Rectal smooth muscle tissue (tissue), 1 donor: ENCODE measurements around the gene C6orf132.

ENCODE experiments used
- H3K27ac ChIP-seq: one replicate; pipeline ENCODE4 v1.7.0; 2013; ENCODE audit warnings: low read depth, low read length, inconsistent platforms
- H3K27me3 ChIP-seq: one replicate; pipeline ENCODE4 v1.7.0; 2013; ENCODE audit warnings: low read length; ENCODE audit not compliant: control insufficient read depth, insufficient read depth
- H3K36me3 ChIP-seq: one replicate; pipeline ENCODE4 v1.7.0; 2013; ENCODE audit warnings: low read length; ENCODE audit not compliant: control insufficient read depth, insufficient read depth
- H3K4me1 ChIP-seq: one replicate; pipeline ENCODE4 v1.7.0; 2013; ENCODE audit warnings: low read length; ENCODE audit not compliant: control insufficient read depth, insufficient read depth
- H3K4me3 ChIP-seq: one replicate; pipeline ENCODE4 v1.7.0; 2013; ENCODE audit warnings: low read length
- H3K9ac ChIP-seq: one replicate; pipeline ENCODE4 v1.7.0; 2013; ENCODE audit warnings: low read length

C6orf132 gene, protein sequence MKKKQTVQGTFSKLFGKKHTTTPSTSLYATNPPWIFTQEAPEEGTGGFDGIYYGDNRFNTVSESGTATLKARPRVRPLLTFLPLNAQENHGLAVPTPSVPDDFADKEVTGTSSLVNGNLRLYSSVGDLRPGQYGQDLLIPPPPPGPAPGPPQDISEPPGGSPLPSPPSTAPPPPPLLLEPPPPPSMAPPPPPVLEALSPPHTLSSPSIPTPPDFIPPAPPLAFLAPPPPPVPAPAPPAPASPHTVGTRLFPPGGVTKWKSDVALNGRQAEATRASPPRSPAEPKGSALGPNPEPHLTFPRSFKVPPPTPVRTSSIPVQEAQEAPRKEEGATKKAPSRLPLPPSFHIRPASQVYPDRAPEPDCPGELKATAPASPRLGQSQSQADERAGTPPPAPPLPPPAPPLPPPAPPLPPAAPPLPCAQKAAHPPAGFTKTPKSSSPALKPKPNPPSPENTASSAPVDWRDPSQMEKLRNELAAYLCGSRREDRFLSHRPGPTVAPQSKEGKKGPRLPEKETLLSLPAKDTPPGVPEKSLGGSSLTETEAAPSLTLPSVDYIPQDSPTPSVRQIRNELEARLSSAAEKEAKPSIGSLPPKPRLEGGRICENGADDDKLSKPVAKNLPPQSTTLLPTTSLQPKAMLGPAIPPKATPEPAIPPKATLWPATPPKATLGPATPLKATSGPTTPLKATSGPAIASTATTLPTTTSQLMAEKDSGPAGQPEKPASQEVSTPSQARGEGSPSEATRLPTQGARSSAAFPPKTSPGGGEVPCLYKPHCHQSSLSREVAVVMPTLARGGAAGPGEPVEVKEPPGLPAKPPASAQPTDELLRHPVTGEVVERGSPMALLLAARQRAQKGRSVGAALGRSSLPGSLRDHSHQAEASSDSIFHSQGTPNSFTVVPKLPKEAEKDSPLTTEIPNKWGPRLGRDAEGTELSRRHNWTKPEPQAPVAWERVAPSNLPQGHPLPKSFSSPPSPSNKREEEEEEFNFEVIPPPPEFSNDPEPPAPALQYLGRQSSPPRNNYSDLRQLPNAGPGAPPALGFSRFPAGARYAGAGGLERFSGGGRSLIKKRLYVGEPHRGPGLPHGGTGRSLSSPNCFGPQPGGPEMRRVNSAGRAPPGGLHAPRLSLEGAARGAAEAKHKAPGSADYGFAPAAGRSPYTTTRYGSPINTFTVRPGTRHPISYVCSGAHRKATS

GRCh38 chr6:42142118-42142835, at the start of gene C6orf132:
Gene C6orf132 (minus strand): TSS chr6:42142620. CDS start chr6:42142444, 176 bp downstream.
- Histone ChIP-seq H3K36me3 (no peaks in the 10 kb centered on the region), H3K27me3 (peaks cover 14% of the 10 kb centered on the region), H3K9ac (peak within 1 kb of the TSS; percentile 76), H3K27ac (no peak within 1 kb of the TSS), H3K4me1 (no peaks in the 10 kb centered on the region), H3K4me3 (peak within 1 kb of the TSS; percentile 72)

DNA sequence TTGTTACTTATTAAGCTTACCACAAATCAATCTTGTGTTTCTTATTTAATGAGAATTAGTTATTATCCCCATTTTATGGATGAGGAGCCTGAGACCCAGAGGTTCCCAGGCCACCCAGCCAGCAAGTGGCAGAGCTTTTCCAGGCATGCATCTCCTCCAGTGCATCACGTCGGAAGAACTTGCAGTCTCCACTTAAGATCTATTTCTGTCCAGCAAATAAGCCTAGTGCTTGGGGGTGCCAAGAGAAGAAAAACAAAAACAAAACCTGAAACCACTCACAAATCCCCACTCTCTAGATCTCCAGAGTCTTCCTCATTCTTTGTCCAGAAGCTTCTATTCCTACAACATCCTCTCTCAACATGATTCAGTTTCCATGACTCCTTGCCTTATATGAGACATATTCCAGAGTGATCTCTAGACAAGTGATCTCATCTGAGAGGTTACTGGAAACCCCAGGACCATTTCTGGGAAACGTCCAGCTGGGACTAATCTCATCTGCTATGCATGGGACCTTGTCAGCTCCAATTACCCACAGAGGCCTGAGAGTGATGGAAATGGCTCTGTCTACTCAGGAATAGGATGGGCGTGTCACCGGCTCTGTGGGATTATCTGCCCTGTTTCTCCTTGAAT, 48.2 kb upstream of the C6orf132 start:
- Histone ChIP-seq H3K4me3 (no peak overlapping the region), H3K9ac (no peak overlapping the region), H3K36me3 (no peaks in the 10 kb centered on the region), H3K4me1 (no peaks in the 10 kb centered on the region), H3K27me3 (no peaks in the 10 kb centered on the region), H3K27ac (no peak overlapping the region)

DNA sequence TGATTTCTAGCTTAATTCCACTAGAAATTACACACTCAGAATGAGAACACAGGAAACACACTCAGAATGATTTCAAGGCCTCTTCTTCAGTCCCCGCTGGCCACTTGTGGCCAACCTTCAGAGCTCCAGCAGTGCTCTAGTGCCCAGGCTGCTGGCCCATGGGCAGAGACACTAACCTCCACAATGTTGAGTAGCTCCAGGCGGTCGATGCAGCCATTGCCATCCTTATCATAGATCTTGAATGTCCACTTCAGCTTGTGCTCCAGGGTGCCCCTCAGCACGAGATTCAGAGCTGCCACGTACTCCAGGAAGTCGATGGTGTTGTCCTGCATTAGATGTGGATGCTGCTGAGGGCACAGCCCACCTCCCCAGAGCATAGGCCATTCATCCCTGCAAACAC, 46.0 kb upstream of the C6orf132 start:
- no peak overlapping the region for H3K9ac ChIP-seq
- no peaks in the 10 kb centered on the region for H3K4me1 ChIP-seq
- H3K27me3 ChIP-seq, result no peaks in the 10 kb centered on the region
- no peaks in the 10 kb centered on the region for H3K36me3 ChIP-seq
- H3K4me3 ChIP-seq, result no peak overlapping the region
- H3K27ac ChIP-seq, result no peak overlapping the region

- Histone ChIP-seq H3K36me3 (no peaks in the 10 kb centered on the region), H3K27me3 (no peaks in the 10 kb centered on the region), H3K27ac (no peak overlapping the region), H3K9ac (no peak overlapping the region), H3K4me1 (no peaks in the 10 kb centered on the region), H3K4me3 (no peak overlapping the region)
Observed at GRCh38 chr6:42185597-42185996, 43.2 kb upstream of the C6orf132 start.

DNA sequence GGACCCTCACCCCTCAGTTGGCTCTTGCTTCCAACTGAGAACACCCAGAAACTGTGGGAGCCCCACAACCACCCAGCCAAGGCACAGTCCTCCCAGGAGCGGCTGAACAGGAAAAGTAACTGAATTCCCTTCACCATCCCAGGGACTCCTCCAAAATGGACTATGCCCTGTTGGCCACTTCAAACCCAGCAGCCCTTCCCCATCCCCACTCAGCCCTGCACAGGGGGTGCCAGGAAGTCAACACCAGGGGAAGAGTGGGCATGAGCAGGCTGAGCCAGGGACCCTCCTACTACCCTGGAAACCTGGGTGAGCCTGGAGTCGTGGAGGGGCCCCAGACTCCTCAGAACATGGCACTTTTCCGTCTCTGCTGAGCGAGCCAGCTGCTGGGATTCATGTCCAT, 42.1 kb upstream of the C6orf132 start:
- Histone ChIP-seq H3K9ac (no peak overlapping the region), H3K4me1 (no peaks in the 10 kb centered on the region), H3K36me3 (no peaks in the 10 kb centered on the region), H3K4me3 (no peak overlapping the region), H3K27me3 (no peaks in the 10 kb centered on the region), H3K27ac (no peak overlapping the region)

DNA sequence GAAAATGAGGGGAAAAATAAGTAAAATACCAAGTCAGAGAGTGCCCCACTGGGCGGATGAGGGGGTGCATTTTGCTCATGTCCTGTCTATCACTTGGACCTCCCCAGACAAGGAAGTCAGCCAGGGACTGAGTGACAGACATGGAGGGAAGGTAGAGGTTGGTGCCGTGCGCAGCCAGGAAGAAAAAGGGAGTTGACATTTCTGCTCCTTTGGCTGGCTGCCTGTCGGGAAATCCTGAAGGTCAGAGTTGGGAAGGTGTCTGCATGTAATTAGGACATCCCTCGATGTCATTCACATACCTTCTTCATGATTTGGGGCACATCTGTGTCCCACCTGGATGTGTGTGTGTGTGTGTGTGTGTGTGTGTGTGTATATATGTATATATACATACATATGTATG, 39.7 kb upstream of the C6orf132 start:
- Histone ChIP-seq H3K27me3 (peaks cover 5% of the 10 kb centered on the region), H3K4me1 (no peaks in the 10 kb centered on the region), H3K36me3 (no peaks in the 10 kb centered on the region), H3K4me3 (no peak overlapping the region), H3K9ac (no peak overlapping the region), H3K27ac (no peak overlapping the region)

- peaks cover 5% of the 10 kb centered on the region for H3K27me3 ChIP-seq
- no peaks in the 10 kb centered on the region for H3K4me1 ChIP-seq
- H3K27ac ChIP-seq, result no peak overlapping the region
Observed at GRCh38 chr6:42179945-42180313, 37.5 kb upstream of the C6orf132 start.

DNA sequence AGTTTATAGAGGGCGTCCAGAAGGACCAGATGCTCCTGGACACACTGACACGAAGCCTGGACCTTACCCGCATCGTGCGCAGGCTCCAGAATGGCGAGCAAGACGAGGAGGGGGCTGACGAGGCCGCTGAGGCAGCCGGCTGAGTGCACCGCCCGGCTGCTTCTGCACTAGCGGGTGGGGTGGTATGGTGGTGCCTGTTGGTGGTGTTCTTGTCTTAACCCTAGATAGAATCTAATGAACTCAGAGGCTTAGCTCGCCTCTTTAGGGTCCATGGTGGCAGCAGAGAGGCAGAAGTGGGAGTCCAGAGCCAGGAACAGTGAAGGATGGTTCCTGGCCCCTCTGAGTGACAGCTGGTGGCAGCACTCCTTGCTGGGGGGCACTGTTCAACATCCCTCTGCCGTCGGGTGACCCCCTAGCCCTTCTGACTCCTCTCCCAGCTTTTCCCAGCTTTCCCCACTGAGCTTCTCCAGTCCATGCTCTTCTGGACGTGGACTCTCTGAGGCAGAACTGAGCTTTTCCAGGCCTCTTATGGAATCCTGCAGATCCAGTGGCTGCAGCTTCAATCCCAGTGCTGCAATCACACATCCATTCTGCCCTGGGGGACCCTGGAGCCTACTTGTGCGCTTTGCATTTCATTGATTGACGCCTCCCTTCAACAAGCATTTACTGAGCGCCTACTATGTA, 37.0 kb upstream of the C6orf132 start:
- Histone ChIP-seq H3K27ac (no peak overlapping the region), H3K4me3 (no peak overlapping the region), H3K9ac (no peak overlapping the region), H3K27me3 (peaks cover 5% of the 10 kb centered on the region), H3K4me1 (no peaks in the 10 kb centered on the region), H3K36me3 (no peaks in the 10 kb centered on the region)

More at GRCh38 chr6:42179945-42180313, 37.5 kb upstream of the C6orf132 start:
- Histone ChIP-seq H3K4me3 (no peak overlapping the region), H3K36me3 (no peaks in the 10 kb centered on the region), H3K9ac (no peak overlapping the region)

DNA sequence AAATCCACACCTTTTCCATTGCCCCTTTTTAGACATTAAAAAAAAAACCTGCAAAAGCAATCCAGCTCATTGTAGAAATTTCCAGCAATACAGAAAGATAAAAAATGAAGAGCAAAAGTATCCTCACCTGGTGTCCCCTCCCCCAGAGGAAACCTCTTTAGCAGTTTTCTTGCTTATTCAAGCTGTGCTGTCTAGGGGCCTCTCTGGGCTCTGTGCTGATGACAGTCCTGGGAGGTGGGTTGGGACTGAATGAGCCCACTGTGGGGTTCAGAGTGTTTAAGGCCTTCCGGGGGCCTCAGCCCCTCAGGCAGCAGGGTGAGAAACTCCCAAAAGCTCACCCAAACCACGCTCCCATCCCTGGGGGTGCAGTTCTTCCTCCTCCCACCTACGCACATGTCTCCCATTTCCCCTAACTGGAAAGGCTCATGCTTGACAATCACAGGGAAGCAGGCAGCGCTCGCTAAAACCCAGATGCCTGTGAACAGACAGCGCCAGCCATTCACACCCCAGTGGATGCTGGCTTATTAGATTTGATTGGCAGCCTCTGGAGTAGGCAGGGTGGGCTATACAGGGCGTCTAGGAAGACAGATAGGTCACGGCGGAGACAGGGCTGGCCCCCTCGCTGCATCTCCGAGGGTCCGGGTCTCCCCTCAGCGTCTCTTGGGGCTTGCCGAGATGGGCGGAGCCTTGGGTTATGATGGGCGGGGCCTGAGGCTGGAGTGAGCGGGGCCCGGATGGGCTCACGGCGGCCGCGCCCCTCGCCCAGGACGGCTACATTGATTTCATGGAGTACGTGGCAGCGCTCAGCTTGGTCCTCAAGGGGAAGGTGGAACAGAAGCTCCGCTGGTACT, 35.3 kb upstream of the C6orf132 start:
- Histone ChIP-seq H3K27ac (no peak overlapping the region), H3K4me1 (no peaks in the 10 kb centered on the region), H3K4me3 (no peak overlapping the region), H3K36me3 (no peaks in the 10 kb centered on the region), H3K9ac (no peak overlapping the region), H3K27me3 (peaks cover 5% of the 10 kb centered on the region)

- Histone ChIP-seq H3K4me3 (no peak overlapping the region), H3K9ac (no peak overlapping the region)
Observed at GRCh38 chr6:42176981-42177380, 34.6 kb upstream of the C6orf132 start.

More at GRCh38 chr6:42176981-42177380, 34.6 kb upstream of the C6orf132 start:
- H3K27me3 ChIP-seq, result peaks cover 5% of the 10 kb centered on the region
- H3K4me1 ChIP-seq, result no peaks in the 10 kb centered on the region
- H3K36me3 ChIP-seq, result no peaks in the 10 kb centered on the region
- H3K27ac ChIP-seq, result no peak overlapping the region
